ENCODE data around the gene BRICD5. TPM values are rescaled to one million over a fixed set of nuclear protein-coding genes. Genes with fewer than 3 reads are reported as not detected.
A peak's percentile ranks its signal among the peaks of the same experiment; 100 is the strongest.

The BRICD5 gene
- total RNA-seq, 1 experiment from 2014 or later: 18.6 TPM

- TF ChIP-seq CTCF (conservative IDR thresholded peaks at IDR 0.05; ENCODE audit: low read depth, low read length): no peak
- TF ChIP-seq EZH2 (IDR thresholded peaks at IDR 0.05; ENCODE audit: borderline replicate concordance, low read depth, low read length, poor library complexity, severe bottlenecking): no peak
- peak; percentile 100 for DNase-seq (ENCODE audit: low spot score)
- Histone ChIP-seq H3K27ac (ENCODE audit: low read depth, low read length, poor library complexity, severe bottlenecking) (peak within 1 kb of the TSS; percentile 91), H3K27me3 (replicated peaks; ENCODE audit: insufficient read depth, low read depth, low read length, poor library complexity) (no peaks in the 10 kb centered on the region), H3K4me3 (ENCODE audit: low read depth, low read length, poor library complexity, severe bottlenecking) (peak within 1 kb of the TSS; percentile 94), H3K36me3 (ENCODE audit: insufficient read depth, low read length, poor library complexity, severe bottlenecking) (peaks cover 6% of the 10 kb centered on the region), H3K4me1 (ENCODE audit: insufficient read depth, low read length, poor library complexity, severe bottlenecking) (no peaks in the 10 kb centered on the region), H3K9me3 (ENCODE audit: low read depth, low read length, poor library complexity, severe bottlenecking) (no peaks in the 10 kb centered on the region)
- CTCF ChIA-PET: no interaction called here
- BruUV-seq (replicated peaks): no TSS peak
- POLR2A ChIA-PET (ENCODE audit: low non-redundant PET): no interaction called here
- intact Hi-C loops (cut with micrococcal nuclease; ENCODE audit: unreplicated experiment): loop anchor here (5.0 kb wide), 1 partner anchor 66 kb away; the partner anchor contains the start of gene TRAF7
These were observed 12.7 kb upstream of the BRICD5 start, which contains the start of gene E4F1 for GRCh38 chr16:2223221-2223941. Gene E4F1 (plus strand): TSS chr16:2223591. CDS start chr16:2223614, 23 bp downstream.

GRCh38 chr16:2216330-2216729 is 5.7 kb upstream of the BRICD5 start:
- TF ChIP-seq EZH2 (IDR thresholded peaks at IDR 0.05; ENCODE audit: borderline replicate concordance, low read depth, low read length, poor library complexity, severe bottlenecking) (no peak), CTCF (conservative IDR thresholded peaks at IDR 0.05; ENCODE audit: low read depth, low read length) (no peak)
- intact Hi-C loops (cut with micrococcal nuclease; ENCODE audit: unreplicated experiment): loop anchor here (10.0 kb wide), 1 partner anchor 212 kb away; the partner anchor contains the start of gene ZNF598
- H3K27ac ChIP-seq (ENCODE audit: low read depth, low read length, poor library complexity, severe bottlenecking): no peak overlapping the region
- H3K36me3 ChIP-seq (ENCODE audit: insufficient read depth, low read length, poor library complexity, severe bottlenecking): no peaks in the 10 kb centered on the region
- ChIA-PET CTCF (no interaction called here), POLR2A (ENCODE audit: low non-redundant PET) (no interaction called here)
- no TSS peak for BruUV-seq (replicated peaks)
- DNase-seq (ENCODE audit: low spot score): no peak
- no peak overlapping the region for H3K4me3 ChIP-seq (ENCODE audit: low read depth, low read length, poor library complexity, severe bottlenecking)
- H3K27me3 ChIP-seq (replicated peaks; ENCODE audit: insufficient read depth, low read depth, low read length, poor library complexity): no peaks in the 10 kb centered on the region
- no peaks in the 10 kb centered on the region for H3K9me3 ChIP-seq (ENCODE audit: low read depth, low read length, poor library complexity, severe bottlenecking)
- peaks cover 11% of the 10 kb centered on the region for H3K4me1 ChIP-seq (ENCODE audit: insufficient read depth, low read length, poor library complexity, severe bottlenecking)

GRCh38 chr16:2214719-2214968 is 4.0 kb upstream of the BRICD5 start, which contains the start of gene PGP:
Gene PGP (minus strand): TSS chr16:2214840. CDS start chr16:2214777, 63 bp downstream.
- Histone ChIP-seq H3K27ac (ENCODE audit: low read depth, low read length, poor library complexity, severe bottlenecking) (peak within 1 kb of the TSS; percentile 84), H3K4me1 (ENCODE audit: insufficient read depth, low read length, poor library complexity, severe bottlenecking) (peaks cover 11% of the 10 kb centered on the region), H3K4me3 (ENCODE audit: low read depth, low read length, poor library complexity, severe bottlenecking) (peak within 1 kb of the TSS; percentile 91), H3K36me3 (ENCODE audit: insufficient read depth, low read length, poor library complexity, severe bottlenecking) (peaks cover under 1% of the 10 kb centered on the region), H3K27me3 (replicated peaks; ENCODE audit: insufficient read depth, low read depth, low read length, poor library complexity) (no peaks in the 10 kb centered on the region), H3K9me3 (ENCODE audit: low read depth, low read length, poor library complexity, severe bottlenecking) (no peaks in the 10 kb centered on the region)
- no TSS peak for BruUV-seq (replicated peaks)
- DNase-seq (ENCODE audit: low spot score): no peak
- CTCF ChIA-PET: no interaction called here
- intact Hi-C loops (cut with micrococcal nuclease; ENCODE audit: unreplicated experiment): loop anchor here (10.0 kb wide), 1 partner anchor 210 kb away; the partner anchor contains the start of gene ZNF598
- POLR2A ChIA-PET (ENCODE audit: low non-redundant PET): interaction anchor here (0.5 to 0.6 kb wide), 2 partner anchors 179 to 212 kb away, joined by 3 to 4 read pairs; no protein-coding TSS in a partner anchor
- TF ChIP-seq CTCF (conservative IDR thresholded peaks at IDR 0.05; ENCODE audit: low read depth, low read length) (no peak), EZH2 (IDR thresholded peaks at IDR 0.05; ENCODE audit: borderline replicate concordance, low read depth, low read length, poor library complexity, severe bottlenecking) (no peak)
